Effector memory CD8-positive, alpha-beta T cell (primary cell): Measurements from ENCODE around the gene FAF1.

Experiments used
- ATAC-seq: fragments of 150-1000 bp; cut with Tn5 transposase; replicated peaks from 2 replicates; pipeline ENCODE4 v1.10.0; 2021; ENCODE audit warnings: mild to moderate bottlenecking, moderate library complexity
- DNase-seq, 3 experiments: peaks; one replicate each; pipeline ENCODE4 v3.0.0; 2021
- H3K27ac Mint-ChIP-seq, 2 donors: one replicate each; pipeline ENCODE4 v1.8.0; 2022; ENCODE audit warnings: mild to moderate bottlenecking in 2 of 2, mixed read lengths in 2 of 2, moderate library complexity in 2 of 2
- H3K27me3 Mint-ChIP-seq, 2 donors: one replicate each; pipeline ENCODE4 v1.8.0; 2022; ENCODE audit warnings: mixed read lengths in 2 of 2
- H3K36me3 Mint-ChIP-seq: one replicate; pipeline ENCODE4 v1.8.0; 2022; ENCODE audit warnings: mild to moderate bottlenecking, moderate library complexity, mixed read lengths; ENCODE audit not compliant: insufficient read depth
- H3K4me1 Mint-ChIP-seq, 2 donors: one replicate each; pipeline ENCODE4 v1.8.0; 2022; ENCODE audit warnings: low read depth in 2 of 2, mixed read lengths in 2 of 2
- H3K4me3 Mint-ChIP-seq, 2 donors: one replicate each; pipeline ENCODE4 v1.8.0; 2022; ENCODE audit warnings: mild to moderate bottlenecking in 2 of 2, mixed read lengths in 2 of 2, moderate library complexity in 2 of 2
- H3K9me3 Mint-ChIP-seq, 2 donors: one replicate each; pipeline ENCODE4 v1.8.0; 2022; ENCODE audit warnings: mixed read lengths in 2 of 2

The FAF1 gene

GRCh38 chr1:50441183-50441582, 518.9 kb downstream of the FAF1 start:
- Mint-ChIP-seq H3K27ac (no peak overlapping the region), H3K27me3 (no peaks in the 10 kb centered on the region)

GRCh38 chr1:50438945-50439344, 521.1 kb downstream of the FAF1 start:
- Mint-ChIP-seq H3K4me1 (peaks cover 0 to 5% of the 10 kb centered on the region in 2 donors), H3K4me3 (no peak overlapping the region), H3K27me3 (no peaks in the 10 kb centered on the region), H3K27ac (peak overlapping the region in 1 of 2 donors; percentile 55), H3K36me3 (peaks cover 15% of the 10 kb centered on the region), H3K9me3 (no peaks in the 10 kb centered on the region)
- DNase-seq = no peak
- ATAC-seq = no peak

More at GRCh38 chr1:50441183-50441582, 518.9 kb downstream of the FAF1 start:
- Mint-ChIP-seq H3K36me3 (peaks cover 15% of the 10 kb centered on the region), H3K9me3 (no peaks in the 10 kb centered on the region), H3K4me1 (no peaks in the 10 kb centered on the region), H3K4me3 (no peak overlapping the region)
- no peak for ATAC-seq
- no peak for DNase-seq

- H3K27ac Mint-ChIP-seq = no peak overlapping the region
Measured at GRCh38 chr1:50436489-50436888, 523.6 kb downstream of the FAF1 start.

GRCh38 chr1:50430010-50430405, 530.1 kb downstream of the FAF1 start:
- DNase-seq = no peak
- ATAC-seq = no peak
- Mint-ChIP-seq H3K4me3 (no peak overlapping the region), H3K9me3 (no peaks in the 10 kb centered on the region), H3K36me3 (peaks cover 15% of the 10 kb centered on the region), H3K27me3 (peaks cover 76 to 78% of the 10 kb centered on the region in 2 donors), H3K27ac (no peak overlapping the region), H3K4me1 (peaks cover 6 to 20% of the 10 kb centered on the region in 2 donors)

More at GRCh38 chr1:50436489-50436888, 523.6 kb downstream of the FAF1 start:
- Mint-ChIP-seq H3K4me1 (peaks cover 0 to 5% of the 10 kb centered on the region in 2 donors), H3K27me3 (peaks cover 14 to 15% of the 10 kb centered on the region in 2 donors), H3K4me3 (no peak overlapping the region), H3K36me3 (peaks cover 11% of the 10 kb centered on the region), H3K9me3 (no peaks in the 10 kb centered on the region)
- ATAC-seq (no peak), DNase-seq (no peak)

- H3K4me3 Mint-ChIP-seq = peak overlapping the region in 1 of 2 donors; percentile 34
- H3K36me3 Mint-ChIP-seq = peaks cover 22% of the 10 kb centered on the region
- peaks cover 16 to 30% of the 10 kb centered on the region in 2 donors for H3K4me1 Mint-ChIP-seq
- no peak overlapping the region for H3K27ac Mint-ChIP-seq
- no peaks in the 10 kb centered on the region for H3K9me3 Mint-ChIP-seq
- ATAC-seq = no peak
- H3K27me3 Mint-ChIP-seq = peaks cover 95 to 97% of the 10 kb centered on the region in 2 donors
- DNase-seq = no peak
Measured at GRCh38 chr1:50427818-50428779, 532.0 kb downstream of the FAF1 start.

GRCh38 chr1:50427086-50427817, 532.8 kb downstream of the FAF1 start:
- no peak for DNase-seq
- Mint-ChIP-seq H3K36me3 (peaks cover 24% of the 10 kb centered on the region), H3K4me1 (peaks cover 22 to 34% of the 10 kb centered on the region in 2 donors), H3K27me3 (peaks cover 97 to 98% of the 10 kb centered on the region in 2 donors), H3K27ac (no peak overlapping the region), H3K9me3 (no peaks in the 10 kb centered on the region), H3K4me3 (peak overlapping the region in 1 of 2 donors; percentile 41)
- ATAC-seq = no peak

- peak overlapping the region in 1 of 2 donors; percentile 73 for H3K4me3 Mint-ChIP-seq
- peaks cover 97 to 98% of the 10 kb centered on the region in 2 donors for H3K27me3 Mint-ChIP-seq
- H3K9me3 Mint-ChIP-seq = no peaks in the 10 kb centered on the region
- DNase-seq = no peak
- H3K4me1 Mint-ChIP-seq = peaks cover 25 to 38% of the 10 kb centered on the region in 2 donors
- H3K27ac Mint-ChIP-seq = no peak overlapping the region
- no peak for ATAC-seq
- H3K36me3 Mint-ChIP-seq = peaks cover 25% of the 10 kb centered on the region
Measured at GRCh38 chr1:50426702-50427085, 533.4 kb downstream of the FAF1 start.

- H3K27ac Mint-ChIP-seq = no peak overlapping the region
- no peak for ATAC-seq
- peaks cover 27 to 42% of the 10 kb centered on the region in 2 donors for H3K4me1 Mint-ChIP-seq
- peak overlapping the region in 1 of 2 donors; percentile 73 for H3K4me3 Mint-ChIP-seq
- no peak for DNase-seq
- H3K27me3 Mint-ChIP-seq = peaks cover 96 to 98% of the 10 kb centered on the region in 2 donors
- H3K36me3 Mint-ChIP-seq = peaks cover 25% of the 10 kb centered on the region
- no peaks in the 10 kb centered on the region for H3K9me3 Mint-ChIP-seq
Measured at GRCh38 chr1:50426108-50426700, 533.9 kb downstream of the FAF1 start.

GRCh38 chr1:50425376-50426107, 534.5 kb downstream of the FAF1 start:
- Mint-ChIP-seq H3K27ac (no peak overlapping the region), H3K36me3 (peaks cover 25% of the 10 kb centered on the region), H3K27me3 (peaks cover 90 to 94% of the 10 kb centered on the region in 2 donors), H3K4me1 (peaks cover 28 to 40% of the 10 kb centered on the region in 2 donors), H3K9me3 (no peaks in the 10 kb centered on the region), H3K4me3 (peak overlapping the region; percentile 73 to 80)
- DNase-seq (no peak), ATAC-seq (no peak)

GRCh38 chr1:50424884-50425375, 535.1 kb downstream of the FAF1 start:
- ATAC-seq = no peak
- Mint-ChIP-seq H3K36me3 (peaks cover 20% of the 10 kb centered on the region), H3K4me3 (peak overlapping the region; percentile 73 to 80), H3K4me1 (peaks cover 34 to 46% of the 10 kb centered on the region in 2 donors), H3K9me3 (no peaks in the 10 kb centered on the region), H3K27me3 (peaks cover 90 to 94% of the 10 kb centered on the region in 2 donors), H3K27ac (no peak overlapping the region)
- DNase-seq = no peak

GRCh38 chr1:50424045-50424883, 535.8 kb downstream of the FAF1 start:
- peak overlapping the region; percentile 73 to 80 for H3K4me3 Mint-ChIP-seq
- peak; percentile 28 for ATAC-seq
- no peak for DNase-seq
- no peaks in the 10 kb centered on the region for H3K9me3 Mint-ChIP-seq
- H3K27me3 Mint-ChIP-seq = peaks cover 89 to 94% of the 10 kb centered on the region in 2 donors
- H3K4me1 Mint-ChIP-seq = peaks cover 37 to 49% of the 10 kb centered on the region in 2 donors
- peaks cover 20% of the 10 kb centered on the region for H3K36me3 Mint-ChIP-seq
- H3K27ac Mint-ChIP-seq = no peak overlapping the region

GRCh38 chr1:50423670-50424000, 536.4 kb downstream of the FAF1 start:
- Mint-ChIP-seq H3K27me3 (peaks cover 85 to 90% of the 10 kb centered on the region in 2 donors), H3K4me1 (peaks cover 37 to 49% of the 10 kb centered on the region in 2 donors), H3K36me3 (peaks cover 20% of the 10 kb centered on the region), H3K4me3 (peak overlapping the region; percentile 73 to 80), H3K9me3 (no peaks in the 10 kb centered on the region), H3K27ac (no peak overlapping the region)
- DNase-seq (no peak), ATAC-seq (peak; percentile 39)
